Measurements from ENCODE around the gene CDH26.

Gene CDH26

DNA sequence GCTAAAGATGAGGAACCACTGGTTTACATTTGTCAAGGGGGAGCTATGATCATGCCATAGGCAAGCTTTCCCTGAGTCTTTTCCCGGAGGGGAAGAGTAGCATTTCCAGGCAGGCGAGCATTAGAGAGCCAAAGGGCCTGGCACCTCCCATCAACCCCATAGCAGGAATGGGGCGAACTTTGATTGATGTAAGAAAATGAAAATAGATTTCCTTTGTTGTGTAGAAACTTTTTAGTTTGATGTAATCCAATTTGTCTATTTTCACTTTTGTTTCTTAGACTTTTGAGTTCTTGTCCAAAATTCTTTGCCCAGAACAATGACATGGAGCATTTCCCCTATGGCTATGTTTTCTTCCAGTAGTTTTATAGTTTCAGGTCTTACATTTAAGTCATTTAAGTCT is 85.2 kb downstream of the CDH26 start:
- TF ChIP-seq, protein P1, sequence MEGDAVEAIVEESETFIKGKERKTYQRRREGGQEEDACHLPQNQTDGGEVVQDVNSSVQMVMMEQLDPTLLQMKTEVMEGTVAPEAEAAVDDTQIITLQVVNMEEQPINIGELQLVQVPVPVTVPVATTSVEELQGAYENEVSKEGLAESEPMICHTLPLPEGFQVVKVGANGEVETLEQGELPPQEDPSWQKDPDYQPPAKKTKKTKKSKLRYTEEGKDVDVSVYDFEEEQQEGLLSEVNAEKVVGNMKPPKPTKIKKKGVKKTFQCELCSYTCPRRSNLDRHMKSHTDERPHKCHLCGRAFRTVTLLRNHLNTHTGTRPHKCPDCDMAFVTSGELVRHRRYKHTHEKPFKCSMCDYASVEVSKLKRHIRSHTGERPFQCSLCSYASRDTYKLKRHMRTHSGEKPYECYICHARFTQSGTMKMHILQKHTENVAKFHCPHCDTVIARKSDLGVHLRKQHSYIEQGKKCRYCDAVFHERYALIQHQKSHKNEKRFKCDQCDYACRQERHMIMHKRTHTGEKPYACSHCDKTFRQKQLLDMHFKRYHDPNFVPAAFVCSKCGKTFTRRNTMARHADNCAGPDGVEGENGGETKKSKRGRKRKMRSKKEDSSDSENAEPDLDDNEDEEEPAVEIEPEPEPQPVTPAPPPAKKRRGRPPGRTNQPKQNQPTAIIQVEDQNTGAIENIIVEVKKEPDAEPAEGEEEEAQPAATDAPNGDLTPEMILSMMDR (IDR thresholded peaks at IDR 0.05): no peak
- Histone ChIP-seq H3K27ac (no peak overlapping the region), H3K4me3 (no peak overlapping the region)
- DNase-seq (ENCODE audit: low spot score): no peak

DNA sequence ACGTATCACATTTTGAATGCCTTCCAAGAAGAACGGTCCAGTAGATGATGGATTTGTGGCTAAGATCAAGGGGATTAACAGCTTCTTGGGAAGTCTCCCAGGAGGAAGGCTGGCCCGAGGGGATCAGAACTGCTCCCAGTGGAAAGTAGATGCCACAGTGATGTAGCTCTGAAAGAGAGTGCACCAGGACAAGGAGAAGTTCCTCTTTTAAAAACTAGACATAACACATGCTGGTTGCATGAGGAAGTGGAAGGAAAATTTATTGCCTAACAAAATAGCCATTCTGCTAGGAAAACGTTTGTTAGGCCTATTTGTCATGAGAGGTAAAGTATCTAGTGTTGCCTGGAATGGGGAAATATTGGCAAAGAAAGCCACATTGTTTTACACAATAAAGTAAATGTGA is 87.8 kb downstream of the CDH26 start:
- TF ChIP-seq, protein P1 (IDR thresholded peaks at IDR 0.05): no peak
- Histone ChIP-seq H3K4me3 (no peak overlapping the region), H3K27ac (peak overlapping the region in 1 of 2 donors; percentile 81)
- no peak for DNase-seq (ENCODE audit: low spot score)

DNA sequence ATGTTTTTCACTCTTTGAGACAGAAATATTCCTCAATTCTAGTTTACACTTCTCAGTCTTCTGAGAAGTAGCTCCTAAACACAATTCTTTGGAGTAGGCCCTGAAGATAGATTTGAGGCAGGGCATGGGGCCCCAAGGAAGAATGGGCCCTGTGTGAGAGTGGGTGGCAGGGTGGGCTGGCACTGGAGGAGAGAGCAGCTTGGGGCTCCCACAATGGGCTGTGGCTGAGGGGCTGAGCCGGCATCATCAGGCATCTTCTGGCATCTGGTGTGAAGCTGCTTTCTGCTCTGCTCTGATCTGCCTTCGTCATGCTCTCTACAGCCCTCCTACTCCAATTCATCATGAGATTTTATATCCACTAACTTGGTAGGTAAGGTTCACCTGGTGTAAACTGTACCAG is 88.2 kb downstream of the CDH26 start:
- DNase-seq (ENCODE audit: low spot score): no peak
- H3K27ac ChIP-seq: peak overlapping the region in 1 of 2 donors; percentile 81
- TF ChIP-seq, protein P1 (IDR thresholded peaks at IDR 0.05): no peak
- H3K4me3 ChIP-seq: no peak overlapping the region

DNA sequence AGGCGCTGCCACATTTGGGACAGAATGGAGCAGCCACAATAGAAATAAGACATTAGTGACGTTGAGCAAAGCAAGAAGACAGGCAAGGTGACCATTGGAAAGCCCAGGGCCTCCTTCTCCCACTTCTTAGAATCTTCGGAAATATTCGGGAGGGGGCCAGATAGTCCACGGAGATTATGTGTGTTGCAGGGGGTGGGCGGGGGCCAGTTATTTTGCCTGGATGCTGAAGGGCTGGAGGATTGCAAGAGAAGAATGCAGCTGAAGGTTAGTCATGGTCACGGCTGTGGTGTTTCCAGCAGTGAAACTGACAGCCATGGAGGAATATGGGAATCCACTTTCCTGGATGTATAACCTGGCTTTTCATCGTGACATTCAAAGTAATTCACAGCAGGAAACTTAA is 88.6 kb downstream of the CDH26 start:
- Histone ChIP-seq H3K4me3 (no peak overlapping the region), H3K27ac (peak overlapping the region in 1 of 2 donors; percentile 81)
- DNase-seq (ENCODE audit: low spot score): no peak
- TF ChIP-seq, protein P1 (IDR thresholded peaks at IDR 0.05): no peak

DNA sequence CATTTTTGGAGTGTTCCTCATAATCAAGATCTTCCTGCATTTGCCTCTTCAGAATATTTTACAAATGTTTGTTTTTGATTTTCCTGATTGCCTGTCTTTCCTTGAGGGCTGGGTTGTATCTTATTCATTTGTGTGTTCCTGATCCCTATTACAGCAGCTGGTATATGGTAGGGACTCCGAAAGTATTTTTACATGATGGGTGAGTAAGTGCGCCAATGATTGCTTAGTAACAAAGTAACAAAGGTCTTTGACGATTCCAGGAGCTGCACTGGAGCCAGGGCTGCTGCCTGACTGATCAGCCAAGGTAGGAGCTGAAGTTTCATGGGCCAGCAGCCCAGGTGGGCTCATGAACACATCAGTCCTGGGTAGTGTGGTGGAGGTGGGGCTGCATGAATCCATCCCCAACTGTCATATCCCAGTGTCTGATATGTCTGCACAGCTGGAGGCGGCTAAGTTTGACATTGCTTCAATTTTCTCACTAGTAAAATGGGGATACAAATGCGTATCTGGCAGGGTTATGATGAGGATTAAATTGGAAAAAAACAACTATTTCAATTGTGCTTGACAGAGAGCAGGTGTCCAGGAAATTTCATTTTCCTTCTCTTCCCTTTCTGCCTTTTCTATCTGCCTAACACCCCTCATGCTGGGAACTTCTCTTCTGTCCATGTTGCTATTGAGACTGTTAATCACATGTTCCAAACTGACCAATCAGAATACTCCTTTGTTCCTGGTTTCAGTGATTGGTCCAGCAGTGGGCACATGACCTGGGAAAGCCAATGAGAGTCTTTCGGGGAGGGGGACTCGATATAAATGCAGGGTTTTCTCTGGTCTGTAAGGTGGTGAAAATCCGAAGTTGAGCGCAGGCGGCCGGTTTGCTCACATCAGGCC is 90.7 kb downstream of the CDH26 start:
- H3K27ac ChIP-seq: no peak overlapping the region
- DNase-seq (ENCODE audit: low spot score): no peak
- H3K4me3 ChIP-seq: no peak overlapping the region
- TF ChIP-seq, protein P1 (IDR thresholded peaks at IDR 0.05): no peak

DNA sequence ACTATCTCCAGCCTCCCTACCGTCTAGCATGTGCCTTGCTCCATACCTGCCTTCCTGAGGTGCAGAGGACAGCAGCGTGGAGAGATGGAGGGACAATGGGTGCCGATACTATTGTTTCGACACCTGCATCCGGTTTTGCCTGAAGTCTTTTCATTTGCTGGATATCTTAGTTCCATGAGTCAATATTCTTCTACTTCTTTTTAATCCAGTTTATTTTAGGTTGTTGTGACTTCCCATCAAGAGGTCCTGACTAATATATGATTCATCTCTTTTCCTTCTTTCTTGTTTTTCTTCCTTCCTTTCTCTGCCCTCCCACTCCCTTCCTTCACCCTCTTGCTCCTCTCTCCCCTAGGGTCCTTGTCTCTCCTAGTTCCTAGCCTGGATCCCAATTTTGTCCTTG is 91.4 kb downstream of the CDH26 start:
- no peak overlapping the region for H3K4me3 ChIP-seq
- TF ChIP-seq, protein P1 (IDR thresholded peaks at IDR 0.05): no peak
- DNase-seq (ENCODE audit: low spot score): no peak
- no peak overlapping the region for H3K27ac ChIP-seq

All from coronary artery (tissue), 2 donors.